Measurements from ENCODE around the gene MPRIP.

GRCh38 chr17:17236295-17237025 is 194.2 kb downstream of the MPRIP start:
- TF ChIP-seq SPI1 (IDR thresholded peaks at IDR 0.05; ENCODE audit: low read depth, low read length) (no peak), POLR2AphosphoS5 (IDR thresholded peaks at IDR 0.05; ENCODE audit: low read depth, low read length) (no peak), POLR2A (IDR thresholded peaks at IDR 0.05; ENCODE audit: low read depth, low read length) (no peak), PAX5 (IDR thresholded peaks at IDR 0.05; ENCODE audit: insufficient read depth, low read length, severe bottlenecking) (no peak), TAF1 (IDR thresholded peaks at IDR 0.05; ENCODE audit: low read depth, low read length) (no peak), POU2F2 (IDR thresholded peaks at IDR 0.05; ENCODE audit: low read depth, low read length) (no peak)
